ENCODE data around the gene ADAMTS2. TPM values are rescaled to one million over a fixed set of nuclear protein-coding genes. Genes with fewer than 3 reads are reported as not detected.

The ADAMTS2 gene
- total and polyA plus RNA-seq, 10 donors, result 4.0 to 101 (median 47.5) TPM

GRCh38 chr5:179313849-179314521, 31.3 kb downstream of the ADAMTS2 start:
- no peak for TF ChIP-seq CTCF (IDR thresholded peaks at IDR 0.05 in 8 of 11, conservative IDR thresholded peaks at IDR 0.05 in 3 of 11)
- peak; percentile 41 to 77 (median 64) for TF ChIP-seq POLR2AphosphoS5 (IDR thresholded peaks at IDR 0.05)
- no peak for TF ChIP-seq POLR2A (IDR thresholded peaks at IDR 0.05)
- Histone ChIP-seq H3K4me1 (peaks cover 9 to 60% (median 29%) of the 10 kb centered on the region in 6 donors), H3K27ac (peak overlapping the region in 2 of 8 donors; percentile 14 to 31), H3K9me3 (peaks cover 0 to 5% (median 0%) of the 10 kb centered on the region in 8 donors), H3K27me3 (replicated peaks in 1 of 7) (peaks cover 0 to 15% (median 0%) of the 10 kb centered on the region in 7 donors), H3K36me3 (peaks cover 0 to 3% (median 0%) of the 10 kb centered on the region in 6 donors), H3K4me3 (no peak overlapping the region)
- 61 to 86% (median 75%) methylated on average over 7 to 31 of the region's 31 CpGs for WGBS, 5 donors
- intact Hi-C loops (cut with DNase I; ENCODE audit: low total_unique reads), result no loop called here
- DNase-seq, result peak; percentile 79

- WGBS, 5 donors, result 89 to 96% (median 94%) methylated on average over 14 to 17 of the region's 17 CpGs
- Histone ChIP-seq H3K27me3 (replicated peaks in 1 of 7) (peaks cover 0 to 2% (median 0%) of the 10 kb centered on the region in 7 donors), H3K4me3 (no peak overlapping the region), H3K27ac (no peak overlapping the region), H3K36me3 (peaks cover 0 to 3% (median 0%) of the 10 kb centered on the region in 6 donors), H3K4me1 (peaks cover 6 to 59% (median 26%) of the 10 kb centered on the region in 6 donors), H3K9me3 (peaks cover 0 to 5% (median 0%) of the 10 kb centered on the region in 8 donors)
- DNase-seq, result peak; percentile 51
- TF ChIP-seq POLR2AphosphoS5 (IDR thresholded peaks at IDR 0.05), result no peak
- intact Hi-C loops (cut with DNase I; ENCODE audit: low total_unique reads), result no loop called here
Measured at GRCh38 chr5:179312557-179313235, 32.6 kb downstream of the ADAMTS2 start.

- intact Hi-C loops (cut with DNase I; ENCODE audit: low total_unique reads), result no loop called here
- 85 to 92% (median 90%) methylated on average over 10 of the region's 10 CpGs for WGBS, 5 donors
Measured at GRCh38 chr5:179311581-179311980, 33.7 kb downstream of the ADAMTS2 start.

GRCh38 chr5:179311091-179311470, 34.2 kb downstream of the ADAMTS2 start:
- Histone ChIP-seq H3K4me3 (no peak overlapping the region), H3K27ac (no peak overlapping the region), H3K4me1 (peaks cover 6 to 50% (median 21%) of the 10 kb centered on the region in 6 donors), H3K27me3 (replicated peaks in 1 of 7) (no peaks in the 10 kb centered on the region), H3K9me3 (peaks cover 0 to 10% (median 4%) of the 10 kb centered on the region in 8 donors), H3K36me3 (peaks cover 0 to under 1% (median 0%) of the 10 kb centered on the region in 6 donors)
- no peak for TF ChIP-seq CTCF (IDR thresholded peaks at IDR 0.05 in 8 of 11, conservative IDR thresholded peaks at IDR 0.05 in 3 of 11)
- no peak for TF ChIP-seq POLR2AphosphoS5 (IDR thresholded peaks at IDR 0.05)
- TF ChIP-seq POLR2A (IDR thresholded peaks at IDR 0.05), result no peak
- WGBS, 5 donors, result 56 to 69% (median 63%) methylated on average over 7 to 8 of the region's 8 CpGs
- intact Hi-C loops (cut with DNase I; ENCODE audit: low total_unique reads), result no loop called here
- peak; percentile 47 for DNase-seq

More at GRCh38 chr5:179311581-179311980, 33.7 kb downstream of the ADAMTS2 start:
- Histone ChIP-seq H3K9me3 (peaks cover 0 to 8% (median 2%) of the 10 kb centered on the region in 8 donors), H3K4me3 (no peak overlapping the region), H3K36me3 (peaks cover 0 to 3% (median 0%) of the 10 kb centered on the region in 6 donors), H3K27ac (no peak overlapping the region), H3K27me3 (replicated peaks in 1 of 7) (no peaks in the 10 kb centered on the region), H3K4me1 (peaks cover 6 to 50% (median 21%) of the 10 kb centered on the region in 6 donors)
- TF ChIP-seq POLR2A (IDR thresholded peaks at IDR 0.05) (no peak), POLR2AphosphoS5 (IDR thresholded peaks at IDR 0.05) (no peak), CTCF (IDR thresholded peaks at IDR 0.05 in 8 of 11, conservative IDR thresholded peaks at IDR 0.05 in 3 of 11) (no peak)
- DNase-seq, result peak; percentile 23
